ENCODE measurements around the gene MTREX.

DNA sequence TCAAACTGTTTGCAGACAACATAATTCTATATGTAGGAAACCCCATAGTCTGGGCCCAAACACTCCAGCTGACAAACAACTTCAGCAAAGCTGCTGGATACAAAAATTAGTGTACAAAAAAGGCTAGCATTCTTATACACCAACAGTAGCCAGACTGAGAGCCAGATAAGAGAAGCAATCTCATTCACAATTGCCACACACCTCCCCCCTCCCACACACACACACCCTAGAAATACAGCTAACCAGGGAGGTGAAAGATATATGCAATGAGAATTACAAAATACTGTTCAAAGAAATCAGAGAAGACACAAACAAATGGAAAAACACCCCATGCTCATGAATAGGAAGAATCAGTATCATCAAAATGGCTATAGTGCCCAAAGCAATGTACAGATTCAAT is 9.0 kb downstream of the MTREX start:
- TF ChIP-seq, protein P1, sequence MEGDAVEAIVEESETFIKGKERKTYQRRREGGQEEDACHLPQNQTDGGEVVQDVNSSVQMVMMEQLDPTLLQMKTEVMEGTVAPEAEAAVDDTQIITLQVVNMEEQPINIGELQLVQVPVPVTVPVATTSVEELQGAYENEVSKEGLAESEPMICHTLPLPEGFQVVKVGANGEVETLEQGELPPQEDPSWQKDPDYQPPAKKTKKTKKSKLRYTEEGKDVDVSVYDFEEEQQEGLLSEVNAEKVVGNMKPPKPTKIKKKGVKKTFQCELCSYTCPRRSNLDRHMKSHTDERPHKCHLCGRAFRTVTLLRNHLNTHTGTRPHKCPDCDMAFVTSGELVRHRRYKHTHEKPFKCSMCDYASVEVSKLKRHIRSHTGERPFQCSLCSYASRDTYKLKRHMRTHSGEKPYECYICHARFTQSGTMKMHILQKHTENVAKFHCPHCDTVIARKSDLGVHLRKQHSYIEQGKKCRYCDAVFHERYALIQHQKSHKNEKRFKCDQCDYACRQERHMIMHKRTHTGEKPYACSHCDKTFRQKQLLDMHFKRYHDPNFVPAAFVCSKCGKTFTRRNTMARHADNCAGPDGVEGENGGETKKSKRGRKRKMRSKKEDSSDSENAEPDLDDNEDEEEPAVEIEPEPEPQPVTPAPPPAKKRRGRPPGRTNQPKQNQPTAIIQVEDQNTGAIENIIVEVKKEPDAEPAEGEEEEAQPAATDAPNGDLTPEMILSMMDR (IDR thresholded peaks at IDR 0.05; ENCODE audit: poor library complexity): no peak
- TF ChIP-seq EZH2 (IDR thresholded peaks at IDR 0.05; ENCODE audit: borderline replicate concordance) (no peak), EZH2phosphoT487 (IDR thresholded peaks at IDR 0.05; ENCODE audit: low read depth, severe bottlenecking, unreplicated experiment) (no peak)

All from hepatocyte (in vitro differentiated cells).